Loucy (cell line): ENCODE results near the gene MAT2B.

ENCODE experiments used
- H2AFZ ChIP-seq: fragments of 200-600 bp; sonication (generic); 2 replicates; pipeline ENCODE4 v1.6.0; 2016; ENCODE audit warnings: antibody characterized with exemption, mild to moderate bottlenecking, low read length, moderate library complexity
- H3F3A ChIP-seq: fragments of 200-600 bp; 2 replicates; pipeline ENCODE4 v1.6.0; 2016; ENCODE audit warnings: antibody characterized with exemption, low read depth, mild to moderate bottlenecking
- H3K27me3 ChIP-seq: fragments of 200-600 bp; sonication (generic); 2 replicates; pipeline ENCODE4 v1.6.1; 2014; ENCODE audit warnings: low read length, mild to moderate bottlenecking; ENCODE audit not compliant: insufficient read depth, poor library complexity, severe bottlenecking
- H3K36me3 ChIP-seq: fragments of 200-600 bp; sonication (generic); 2 replicates; pipeline ENCODE4 v1.6.1; 2016; ENCODE audit warnings: low read length; ENCODE audit not compliant: insufficient read depth
- H3K4me1 ChIP-seq: fragments of 200-600 bp; sonication (generic); 2 replicates; pipeline ENCODE4 v1.5.1; 2014; ENCODE audit warnings: low read length, mild to moderate bottlenecking; ENCODE audit not compliant: insufficient read depth, poor library complexity, severe bottlenecking
- H3K4me2 ChIP-seq: fragments of 200-600 bp; sonication (generic); 2 replicates; pipeline ENCODE4 v1.6.0; 2014; ENCODE audit warnings: antibody characterized with exemption, low read length, low read depth, mild to moderate bottlenecking; ENCODE audit not compliant: poor library complexity, severe bottlenecking
- H3K4me3 ChIP-seq: fragments of 200-600 bp; sonication (generic); 2 replicates; pipeline ENCODE4 v1.5.1; 2014; ENCODE audit warnings: low read length, mild to moderate bottlenecking, mixed read lengths; ENCODE audit not compliant: poor library complexity, severe bottlenecking
- H3K79me2 ChIP-seq: fragments of 200-600 bp; sonication (generic); 2 replicates; pipeline ENCODE4 v1.6.1; 2014; ENCODE audit warnings: low read length; ENCODE audit not compliant: insufficient read depth
- H3K9ac ChIP-seq: fragments of 200-600 bp; sonication (generic); 2 replicates; pipeline ENCODE4 v1.6.0; 2014; ENCODE audit warnings: mild to moderate bottlenecking, low read depth, low read length, moderate library complexity; ENCODE audit not compliant: poor library complexity, severe bottlenecking
- H3K9me2 ChIP-seq: fragments of 200-600 bp; sonication (generic); replicated peaks from 2 replicates; pipeline ENCODE4 v1.6.1; 2016; ENCODE audit warnings: low read depth, low read length, mixed read lengths
- H3K9me3 ChIP-seq: fragments of 200-600 bp; sonication (generic); 2 replicates; pipeline ENCODE4 v1.6.1; 2014; ENCODE audit warnings: mild to moderate bottlenecking, antibody characterized with exemption, low read length, low read depth; ENCODE audit not compliant: insufficient read depth
- H4K20me1 ChIP-seq: fragments of 200-600 bp; sonication (generic); 2 replicates; pipeline ENCODE4 v1.6.0; 2014; ENCODE audit warnings: antibody characterized with exemption, low read length, mild to moderate bottlenecking; ENCODE audit not compliant: insufficient read depth, poor library complexity, severe bottlenecking
- EZH2phosphoT487 ChIP-seq: fragments of 200-600 bp; IDR thresholded peaks from 2 replicates; pipeline ENCODE4 v1.6.1; 2018; ENCODE audit warnings: antibody characterized with exemption, mild to moderate bottlenecking, moderate library complexity, borderline replicate concordance
- TF ChIP-seq, protein P1 (sequence below): fragments of 200-600 bp; sonication (generic); conservative IDR thresholded peaks from 2 replicates; pipeline ENCODE4 v1.5.1; 2014; ENCODE audit warnings: mild to moderate bottlenecking, antibody characterized with exemption, low read length

Gene MAT2B

DNA sequence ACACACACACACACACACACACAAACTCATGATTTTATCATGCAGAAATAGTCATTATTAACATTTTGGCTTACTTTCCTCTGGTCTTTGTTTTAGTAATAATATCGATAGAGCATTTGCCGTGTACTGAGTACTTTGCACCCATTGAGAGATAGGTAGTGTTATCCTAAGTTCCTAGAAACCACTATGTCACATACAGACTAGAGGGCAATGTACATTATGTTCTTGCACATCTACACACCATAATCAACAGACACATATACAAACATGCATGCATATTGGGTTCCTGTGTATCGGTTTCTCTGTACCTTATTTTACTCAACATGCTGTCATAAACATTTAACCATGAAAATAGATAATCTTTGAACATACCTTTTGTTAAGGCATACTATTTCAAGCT is 45.7 kb downstream of the MAT2B start:
- Histone ChIP-seq H3K27me3 (no peaks in the 10 kb centered on the region), H2AFZ (no peak overlapping the region), H4K20me1 (no peaks in the 10 kb centered on the region), H3K36me3 (no peaks in the 10 kb centered on the region), H3K9me3 (no peaks in the 10 kb centered on the region), H3K9ac (no peak overlapping the region), H3K4me3 (no peak overlapping the region), H3K9me2 (no peaks in the 10 kb centered on the region), H3K4me2 (no peak overlapping the region), H3K4me1 (peaks cover 3% of the 10 kb centered on the region), H3K79me2 (no peaks in the 10 kb centered on the region), H3F3A (no peaks in the 10 kb centered on the region)
- TF ChIP-seq EZH2phosphoT487 = no peak
- TF ChIP-seq, protein P1, sequence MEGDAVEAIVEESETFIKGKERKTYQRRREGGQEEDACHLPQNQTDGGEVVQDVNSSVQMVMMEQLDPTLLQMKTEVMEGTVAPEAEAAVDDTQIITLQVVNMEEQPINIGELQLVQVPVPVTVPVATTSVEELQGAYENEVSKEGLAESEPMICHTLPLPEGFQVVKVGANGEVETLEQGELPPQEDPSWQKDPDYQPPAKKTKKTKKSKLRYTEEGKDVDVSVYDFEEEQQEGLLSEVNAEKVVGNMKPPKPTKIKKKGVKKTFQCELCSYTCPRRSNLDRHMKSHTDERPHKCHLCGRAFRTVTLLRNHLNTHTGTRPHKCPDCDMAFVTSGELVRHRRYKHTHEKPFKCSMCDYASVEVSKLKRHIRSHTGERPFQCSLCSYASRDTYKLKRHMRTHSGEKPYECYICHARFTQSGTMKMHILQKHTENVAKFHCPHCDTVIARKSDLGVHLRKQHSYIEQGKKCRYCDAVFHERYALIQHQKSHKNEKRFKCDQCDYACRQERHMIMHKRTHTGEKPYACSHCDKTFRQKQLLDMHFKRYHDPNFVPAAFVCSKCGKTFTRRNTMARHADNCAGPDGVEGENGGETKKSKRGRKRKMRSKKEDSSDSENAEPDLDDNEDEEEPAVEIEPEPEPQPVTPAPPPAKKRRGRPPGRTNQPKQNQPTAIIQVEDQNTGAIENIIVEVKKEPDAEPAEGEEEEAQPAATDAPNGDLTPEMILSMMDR = no peak

DNA sequence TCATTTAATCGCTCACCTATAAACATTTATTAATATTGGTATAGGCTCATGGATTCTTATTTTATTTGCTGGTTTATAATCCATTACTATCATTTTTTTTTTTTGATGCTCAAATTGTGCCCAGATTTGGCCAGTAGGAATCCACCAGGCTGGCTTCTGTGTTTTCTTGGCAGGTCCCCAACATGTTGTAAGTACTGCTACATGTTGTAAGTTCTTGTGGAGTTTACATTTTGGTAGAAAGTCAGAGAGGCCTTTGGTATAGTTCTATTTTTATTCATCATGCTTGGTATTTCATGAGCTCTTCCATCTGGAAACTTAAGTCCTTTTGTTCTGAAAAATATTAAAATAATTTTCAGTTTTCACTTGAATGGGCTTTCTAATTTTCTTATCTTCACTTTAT is 47.1 kb downstream of the MAT2B start:
- TF ChIP-seq EZH2phosphoT487 = no peak
- TF ChIP-seq, protein P1 = no peak
- no peaks in the 10 kb centered on the region for H3K79me2 ChIP-seq
- peaks cover 3% of the 10 kb centered on the region for H3K4me1 ChIP-seq
- H3K36me3 ChIP-seq = no peaks in the 10 kb centered on the region
- no peak overlapping the region for H3K9ac ChIP-seq
- no peak overlapping the region for H3K4me3 ChIP-seq
- H4K20me1 ChIP-seq = no peaks in the 10 kb centered on the region
- no peak overlapping the region for H2AFZ ChIP-seq
- H3K4me2 ChIP-seq = no peak overlapping the region
- H3K27me3 ChIP-seq = no peaks in the 10 kb centered on the region
- no peaks in the 10 kb centered on the region for H3F3A ChIP-seq
- H3K9me2 ChIP-seq = no peaks in the 10 kb centered on the region
- H3K9me3 ChIP-seq = no peaks in the 10 kb centered on the region

DNA sequence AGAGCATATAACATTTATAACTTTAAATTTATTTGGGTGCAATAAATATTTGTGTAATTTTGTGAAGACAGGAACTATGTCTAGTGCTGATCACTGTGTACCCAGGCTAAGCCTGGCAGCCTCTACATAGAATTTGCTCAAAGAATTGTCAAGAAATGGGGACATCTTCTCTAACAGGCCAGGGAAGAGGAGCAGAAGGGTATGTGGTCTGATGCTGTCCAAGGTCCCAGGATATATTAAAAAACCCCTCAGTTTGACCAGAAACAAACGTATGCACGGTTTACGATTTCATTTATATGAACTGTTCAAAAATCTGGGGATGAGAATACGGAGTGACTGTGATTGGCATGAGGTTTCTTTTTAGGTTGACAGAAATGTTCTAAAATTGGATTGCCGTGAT is 55.9 kb downstream of the MAT2B start:
- H3K9ac ChIP-seq = no peak overlapping the region
- no peak overlapping the region for H3K4me2 ChIP-seq
- H3K4me3 ChIP-seq = no peak overlapping the region
- no peaks in the 10 kb centered on the region for H3K79me2 ChIP-seq
- no peaks in the 10 kb centered on the region for H3K36me3 ChIP-seq
- no peak for TF ChIP-seq EZH2phosphoT487
- TF ChIP-seq, protein P1 = no peak
- H3K27me3 ChIP-seq = no peaks in the 10 kb centered on the region
- no peaks in the 10 kb centered on the region for H3K9me3 ChIP-seq
- no peaks in the 10 kb centered on the region for H3K4me1 ChIP-seq
- H3F3A ChIP-seq = no peaks in the 10 kb centered on the region
- no peaks in the 10 kb centered on the region for H4K20me1 ChIP-seq
- no peaks in the 10 kb centered on the region for H3K9me2 ChIP-seq
- no peak overlapping the region for H2AFZ ChIP-seq
